Effector CD4-positive, alpha-beta T cell (primary cell): ENCODE measurements around the gene SLC35E2B.
"Not testable (repeated sequence)": the region's sequence is repeated elsewhere in the genome, so short reads cannot be mapped to it uniquely, and the experiment has no call there.

Experiments used
- DNase-seq: peaks from one replicate; pipeline ENCODE4 v3.0.0-alpha.2; 2020

SLC35E2B gene

DNA sequence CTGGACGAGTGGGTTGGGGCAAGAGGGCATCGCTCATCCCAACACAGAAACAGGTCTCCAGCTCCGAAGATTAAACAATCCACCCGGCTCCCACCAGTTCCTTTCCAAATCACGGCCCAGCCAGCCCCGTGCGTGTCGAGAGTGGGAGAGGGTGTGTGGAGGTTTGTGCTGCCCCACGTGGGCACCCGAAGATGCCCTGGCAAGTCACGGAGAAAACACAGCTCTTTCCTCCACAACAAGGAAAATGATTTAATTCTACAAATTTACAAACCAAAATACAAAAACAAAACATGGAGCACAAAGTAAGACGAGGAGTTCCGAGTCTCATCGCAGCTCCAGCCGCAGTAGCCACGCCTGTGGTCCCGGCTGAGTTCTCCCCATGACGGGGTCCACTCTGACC is 9.9 kb upstream of the SLC35E2B start:
- DNase-seq: not testable (repeated sequence)

DNA sequence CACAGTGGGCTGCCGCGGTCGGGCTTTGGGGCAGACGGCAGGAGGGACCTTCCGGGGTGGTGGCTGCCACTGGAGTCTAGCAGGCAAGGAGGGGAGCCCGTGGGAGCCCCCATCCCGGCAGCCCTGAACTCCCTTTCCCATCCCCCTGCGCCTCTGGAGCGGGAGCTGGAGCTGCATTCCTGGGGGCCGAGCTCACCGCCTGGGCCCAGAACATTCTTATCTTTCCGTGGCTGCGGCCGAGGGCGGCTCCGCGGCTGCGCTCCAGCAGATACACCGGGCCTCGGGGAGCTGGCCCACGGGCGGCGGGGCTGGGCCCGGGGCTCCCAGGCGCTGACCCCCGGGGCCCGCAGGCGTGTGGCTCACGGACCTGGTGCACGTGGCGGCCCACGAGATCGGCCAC is 8.0 kb upstream of the SLC35E2B start:
- not testable (repeated sequence) for DNase-seq

DNA sequence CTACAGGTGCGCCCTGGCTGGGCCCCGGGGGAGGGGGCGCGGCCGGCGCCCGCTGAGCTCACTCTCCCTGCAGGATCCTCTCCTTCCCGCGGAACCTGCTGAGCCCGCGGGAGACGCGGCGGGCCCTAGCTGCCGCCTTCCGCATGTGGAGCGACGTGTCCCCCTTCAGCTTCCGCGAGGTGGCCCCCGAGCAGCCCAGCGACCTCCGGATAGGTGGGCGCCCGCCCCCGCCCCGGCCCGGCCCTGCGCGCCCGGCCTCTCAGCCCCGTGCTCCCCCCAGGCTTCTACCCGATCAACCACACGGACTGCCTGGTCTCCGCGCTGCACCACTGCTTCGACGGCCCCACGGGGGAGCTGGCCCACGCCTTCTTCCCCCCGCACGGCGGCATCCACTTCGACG is 7.5 kb upstream of the SLC35E2B start:
- DNase-seq: not testable (repeated sequence)

DNA sequence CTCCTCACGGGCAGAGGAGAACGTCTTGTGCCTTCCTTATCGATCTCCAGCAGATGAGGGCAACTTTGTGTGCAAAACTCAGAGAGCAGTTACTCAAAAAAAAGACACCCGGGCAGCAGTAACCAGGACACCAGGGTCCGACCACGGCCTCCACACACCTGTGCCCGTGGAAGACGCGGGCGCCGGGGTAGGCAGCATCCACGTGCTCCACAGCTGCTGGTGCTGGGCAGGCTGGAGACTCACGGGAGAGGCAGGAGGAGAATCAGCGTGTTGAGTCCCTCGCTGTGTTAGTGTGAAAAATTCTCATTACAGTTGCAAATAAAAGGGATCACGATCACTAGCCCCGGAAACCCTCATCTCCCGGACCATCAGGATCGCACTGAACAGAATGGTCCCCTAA is 6.5 kb upstream of the SLC35E2B start:
- DNase-seq: not testable (repeated sequence)

DNA sequence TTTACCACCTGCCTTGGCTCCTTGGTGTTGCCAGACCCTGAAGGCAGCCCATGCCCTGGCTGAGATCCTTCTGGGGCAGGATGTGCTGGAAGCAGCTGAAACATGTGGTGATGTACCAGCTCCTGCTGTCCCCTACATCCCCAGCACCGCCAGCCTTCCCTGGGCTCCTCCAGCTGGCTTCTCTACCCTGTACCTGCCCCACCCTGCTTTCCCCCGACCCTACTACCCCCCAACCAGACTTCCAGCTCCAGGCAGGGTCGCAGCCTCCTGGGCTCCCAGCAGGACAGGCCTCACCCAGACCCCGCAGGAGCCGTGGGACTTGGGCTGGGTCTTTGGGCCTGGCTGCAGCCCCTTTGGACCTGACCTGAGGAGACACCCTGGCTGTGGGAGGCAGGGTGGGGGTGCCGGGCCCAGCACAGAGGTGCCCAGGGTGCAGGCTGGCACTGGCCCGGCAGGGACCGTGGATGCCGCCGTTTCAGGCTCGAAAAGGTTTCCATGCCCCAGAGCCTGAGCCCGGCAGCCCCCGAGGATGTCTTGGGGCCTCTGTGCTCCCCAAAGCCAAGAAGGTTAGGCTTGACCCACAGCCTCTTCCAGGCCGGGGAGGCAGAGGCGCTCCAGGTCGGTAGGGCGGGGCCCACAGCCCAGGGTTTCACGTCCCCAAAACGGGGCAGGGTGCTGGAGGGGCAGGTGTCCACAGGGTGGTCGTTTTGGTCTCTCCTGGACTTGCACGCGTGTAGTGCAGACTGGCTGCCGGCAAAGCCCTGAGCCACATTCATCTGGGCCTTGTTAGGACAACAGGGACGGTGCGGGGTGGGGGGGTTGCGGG is 5.0 kb upstream of the SLC35E2B start:
- not testable (repeated sequence) for DNase-seq

DNA sequence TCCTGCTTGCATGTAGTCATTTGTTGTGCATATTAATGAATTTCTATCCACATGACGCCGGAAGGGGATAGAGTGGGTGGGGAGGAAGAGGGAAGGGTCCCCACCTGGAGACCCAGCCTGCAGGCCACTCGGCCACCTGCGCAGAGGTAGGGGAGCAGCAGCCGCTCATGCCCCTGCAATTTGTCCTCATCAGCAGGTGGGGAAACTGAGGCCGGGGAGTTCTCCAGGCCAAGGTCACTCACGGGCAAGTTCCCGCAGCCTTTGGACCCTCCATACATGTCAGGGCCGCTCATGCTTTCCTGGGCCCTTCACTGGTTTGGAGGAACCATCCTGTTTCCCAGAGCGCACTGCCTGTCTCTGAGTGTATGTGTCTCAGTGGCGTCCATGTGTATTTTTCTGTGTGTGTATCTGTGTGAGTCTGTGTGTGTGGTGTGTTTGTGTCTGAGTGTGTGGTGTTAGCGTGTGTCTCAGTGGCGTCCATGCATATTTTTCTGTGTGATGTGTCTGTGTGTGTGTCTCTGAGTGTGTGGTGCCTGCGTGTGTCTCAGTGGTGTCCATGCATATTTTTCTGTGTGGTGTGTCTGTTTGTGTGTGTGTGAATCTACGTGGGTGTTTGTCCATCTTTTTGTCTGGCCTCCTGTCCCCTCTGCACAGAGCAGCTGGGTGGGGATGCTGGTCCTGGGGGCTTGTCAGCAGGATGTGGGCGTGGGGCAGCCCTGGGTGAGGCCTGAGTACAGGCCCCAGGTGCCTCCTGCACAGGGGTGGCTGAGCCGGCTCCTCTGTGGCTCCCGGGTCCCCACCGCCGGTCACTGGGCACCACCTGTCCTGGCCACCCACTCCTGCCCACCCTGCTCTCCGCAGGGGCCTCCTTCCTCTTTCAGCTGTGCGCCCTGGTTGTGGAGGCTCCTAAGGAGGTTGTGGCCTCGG is 4.1 kb upstream of the SLC35E2B start:
- not testable (repeated sequence) for DNase-seq

DNA sequence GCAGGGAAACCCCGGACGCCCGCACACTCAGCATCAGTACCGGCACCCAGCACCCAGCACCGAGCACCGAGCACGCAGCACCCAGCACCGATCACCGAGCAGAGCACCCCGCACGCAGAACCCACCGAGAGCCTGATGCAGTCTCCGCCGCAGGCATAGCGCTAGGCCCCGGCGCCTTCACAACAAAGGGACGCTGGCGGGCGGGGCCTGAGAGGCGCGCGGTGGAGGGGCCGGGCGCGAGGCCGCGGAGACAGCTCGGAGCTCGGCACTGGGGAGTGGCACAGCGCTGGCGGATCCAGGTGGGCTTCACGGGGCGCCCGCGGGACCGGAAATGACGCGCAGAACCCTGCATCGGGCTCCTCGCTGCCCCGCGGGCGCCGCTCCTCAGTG is 276 bp downstream of the SLC35E2B start:
- DNase-seq: peak; percentile 78

DNA sequence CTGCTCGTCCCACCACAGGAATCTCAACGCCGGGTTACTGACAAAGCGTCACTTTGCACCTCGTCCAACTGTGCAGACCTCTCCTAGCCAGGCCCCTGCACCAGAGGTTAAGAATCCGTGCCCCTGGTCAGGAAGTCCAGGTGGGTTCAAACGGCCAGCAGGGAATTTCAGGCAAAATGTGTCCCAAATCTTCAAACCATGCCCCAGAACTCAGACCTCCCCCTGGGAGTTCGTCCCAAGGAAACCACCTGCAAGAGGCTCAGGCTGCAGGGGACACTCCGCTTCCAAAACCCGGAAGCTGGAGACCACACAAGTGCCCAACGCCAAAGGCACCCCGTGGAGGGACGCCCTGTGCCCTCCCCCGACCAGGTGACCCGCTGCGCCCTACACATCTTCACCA is 1.2 kb downstream of the SLC35E2B start:
- not testable (repeated sequence) for DNase-seq

DNA sequence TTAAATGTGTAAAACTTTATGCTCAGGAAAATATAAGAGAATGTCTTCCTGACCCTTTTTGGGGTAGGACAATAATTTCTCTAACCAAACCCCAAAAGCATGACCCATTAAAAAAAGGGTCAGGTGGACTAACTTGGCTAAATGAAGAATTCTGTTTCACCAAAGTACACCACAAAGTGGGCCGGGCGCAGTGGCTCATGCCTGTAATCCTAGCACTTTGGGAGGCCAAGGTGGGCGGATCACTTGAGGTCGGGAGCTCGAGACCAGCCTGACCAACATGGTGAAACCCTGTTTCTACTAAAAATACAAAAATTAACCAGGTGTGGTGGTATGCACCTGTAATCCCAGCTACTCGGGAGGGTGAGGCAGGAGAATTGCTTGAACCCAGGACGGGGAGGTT is 3.1 kb downstream of the SLC35E2B start:
- DNase-seq: not testable (repeated sequence)

DNA sequence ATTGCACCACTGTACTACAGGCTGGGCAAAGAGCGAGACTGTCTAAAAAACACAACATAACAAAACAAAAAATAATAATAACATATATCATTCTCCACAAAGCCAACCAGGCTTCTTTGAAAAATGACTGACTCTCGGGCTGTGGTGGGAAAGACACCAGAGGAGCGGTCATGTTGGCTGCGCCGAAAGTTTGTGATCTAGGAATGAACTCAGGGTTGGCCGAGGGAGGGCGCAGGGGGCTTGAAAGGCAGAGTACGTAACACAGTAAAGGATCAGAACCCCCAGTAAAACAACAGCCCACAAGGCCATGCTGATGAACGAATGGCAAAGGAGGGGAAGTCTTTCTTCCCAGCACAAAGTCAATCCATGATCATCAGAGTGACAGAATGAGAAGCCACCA is 4.7 kb downstream of the SLC35E2B start:
- DNase-seq: no peak

DNA sequence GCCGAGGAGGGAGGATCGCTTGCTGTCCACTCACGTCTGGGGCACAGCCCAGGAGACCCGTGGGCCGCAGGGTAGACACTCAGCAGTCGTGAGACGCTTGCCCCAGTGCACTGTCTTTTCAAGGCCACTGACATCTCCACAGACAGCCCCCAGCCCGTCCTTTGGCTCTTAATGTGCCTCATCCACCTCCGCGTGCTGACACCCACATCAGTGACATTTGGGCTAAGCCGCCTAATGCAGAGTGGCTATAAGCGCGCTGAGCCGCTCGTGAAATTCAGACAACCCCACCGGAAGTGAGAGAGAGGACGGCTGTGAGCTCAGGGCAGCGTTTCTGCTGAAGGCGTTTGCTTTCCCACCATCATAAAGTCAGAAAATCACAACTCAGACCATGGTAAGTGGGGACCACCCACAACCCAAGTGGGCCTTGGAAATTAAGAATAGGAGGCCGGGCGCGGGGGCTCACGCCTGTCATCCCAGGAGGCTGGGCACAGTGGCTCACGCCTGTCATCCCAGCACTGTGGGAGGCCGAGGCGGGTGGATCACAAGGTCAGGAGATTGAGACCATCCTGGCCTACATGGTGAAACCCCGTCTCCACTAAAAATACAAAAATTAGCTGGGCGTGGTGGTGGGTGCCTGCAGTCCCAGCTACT is 8.4 kb downstream of the SLC35E2B start:
- no peak for DNase-seq

DNA sequence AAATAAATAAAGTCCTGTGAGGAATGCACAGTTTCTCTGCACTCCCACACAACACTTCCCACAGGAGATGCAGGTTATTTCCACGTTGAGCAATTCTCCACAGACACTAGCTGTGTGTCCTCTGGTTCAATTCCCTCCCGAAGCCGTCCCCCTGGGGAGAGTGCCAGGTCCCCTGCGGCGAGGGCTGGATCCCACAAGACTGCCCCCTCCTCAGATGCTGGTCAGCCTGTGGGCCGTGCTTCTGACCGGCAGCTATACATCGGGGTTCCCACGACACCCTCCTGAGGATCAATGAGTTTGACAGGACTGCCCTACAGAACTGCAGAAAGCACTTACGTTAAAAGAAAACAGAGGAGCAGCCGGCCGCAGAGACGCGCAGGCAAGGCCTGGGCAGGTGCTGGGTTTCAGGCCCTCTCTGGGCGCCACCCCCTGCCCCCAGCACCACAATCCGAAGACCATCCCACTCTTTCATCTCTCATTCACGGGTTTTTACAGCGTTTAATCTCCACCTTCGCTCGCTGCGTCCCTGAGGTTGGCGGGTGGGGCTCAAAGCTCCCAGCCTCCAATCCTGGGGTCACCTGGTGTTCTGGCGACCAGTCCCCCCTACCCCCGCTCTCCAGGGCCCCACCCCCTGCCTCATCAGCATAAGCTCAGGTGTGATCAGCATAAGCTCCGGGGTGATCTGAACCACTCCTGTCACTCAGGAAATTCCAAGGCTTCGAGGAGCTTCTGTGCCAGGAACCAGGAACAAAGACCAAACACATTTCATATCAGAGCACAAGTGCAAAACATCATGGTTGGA is 9.3 kb downstream of the SLC35E2B start:
- no peak for DNase-seq

DNA sequence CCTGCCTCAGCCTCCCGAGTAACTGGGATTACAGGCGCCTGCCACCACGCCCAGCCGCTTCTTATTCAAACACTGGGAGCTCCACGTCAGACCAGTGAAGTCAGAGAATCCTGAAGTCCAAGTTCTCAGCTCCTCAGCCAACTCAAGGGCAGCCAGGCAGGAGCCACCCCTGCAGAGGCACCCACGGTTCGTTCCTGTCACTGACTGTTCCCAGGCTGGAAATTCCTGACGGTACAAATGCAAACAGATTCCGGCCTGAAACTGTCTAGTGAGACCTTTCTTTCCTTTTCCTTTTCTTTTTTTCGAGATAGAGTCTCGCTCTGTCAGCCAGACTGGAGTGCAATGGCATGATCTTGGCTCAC is 11.7 kb downstream of the SLC35E2B start:
- no peak for DNase-seq

DNA sequence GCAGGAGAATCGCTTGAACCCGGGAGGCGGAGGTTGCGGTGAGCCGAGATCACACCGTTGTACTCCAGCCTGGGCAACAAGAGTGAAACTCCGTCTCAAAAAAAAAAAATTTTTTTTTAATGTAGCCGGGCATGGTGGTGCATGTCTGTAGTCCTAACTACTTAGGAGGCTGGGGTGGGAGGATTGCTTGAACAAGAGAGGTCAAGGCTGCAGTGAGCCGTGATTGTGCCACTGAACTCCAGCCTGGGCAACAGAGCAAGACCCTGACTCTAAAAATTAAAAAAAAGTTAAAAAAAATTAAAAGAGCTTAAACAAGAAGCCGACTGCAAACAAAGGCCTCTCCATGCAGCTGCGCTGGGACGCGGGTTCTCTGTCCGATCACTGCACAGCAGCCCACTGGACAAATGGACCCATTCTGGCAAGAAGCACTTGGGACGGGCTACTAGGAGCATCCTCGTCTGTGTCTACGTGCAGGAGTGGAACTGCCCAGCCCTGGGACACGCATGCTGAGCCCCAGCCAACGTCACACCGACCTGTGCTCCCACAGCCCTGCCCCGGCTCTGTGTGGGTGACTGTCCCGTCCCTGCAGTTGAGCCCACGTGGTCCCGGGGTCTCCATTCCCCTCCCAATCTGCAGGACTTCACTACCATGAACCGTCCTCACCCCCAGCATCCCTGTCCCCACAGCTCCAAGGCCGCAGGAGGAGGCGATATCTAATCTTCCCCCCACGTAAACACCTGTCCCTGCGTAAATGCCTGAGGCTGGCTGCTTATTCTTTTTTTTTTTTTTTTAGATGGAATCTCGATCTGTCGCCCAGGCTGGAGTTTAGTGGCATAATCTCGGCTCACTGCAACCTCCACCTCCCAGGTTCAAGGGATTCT is 12.3 kb downstream of the SLC35E2B start:
- no peak for DNase-seq

DNA sequence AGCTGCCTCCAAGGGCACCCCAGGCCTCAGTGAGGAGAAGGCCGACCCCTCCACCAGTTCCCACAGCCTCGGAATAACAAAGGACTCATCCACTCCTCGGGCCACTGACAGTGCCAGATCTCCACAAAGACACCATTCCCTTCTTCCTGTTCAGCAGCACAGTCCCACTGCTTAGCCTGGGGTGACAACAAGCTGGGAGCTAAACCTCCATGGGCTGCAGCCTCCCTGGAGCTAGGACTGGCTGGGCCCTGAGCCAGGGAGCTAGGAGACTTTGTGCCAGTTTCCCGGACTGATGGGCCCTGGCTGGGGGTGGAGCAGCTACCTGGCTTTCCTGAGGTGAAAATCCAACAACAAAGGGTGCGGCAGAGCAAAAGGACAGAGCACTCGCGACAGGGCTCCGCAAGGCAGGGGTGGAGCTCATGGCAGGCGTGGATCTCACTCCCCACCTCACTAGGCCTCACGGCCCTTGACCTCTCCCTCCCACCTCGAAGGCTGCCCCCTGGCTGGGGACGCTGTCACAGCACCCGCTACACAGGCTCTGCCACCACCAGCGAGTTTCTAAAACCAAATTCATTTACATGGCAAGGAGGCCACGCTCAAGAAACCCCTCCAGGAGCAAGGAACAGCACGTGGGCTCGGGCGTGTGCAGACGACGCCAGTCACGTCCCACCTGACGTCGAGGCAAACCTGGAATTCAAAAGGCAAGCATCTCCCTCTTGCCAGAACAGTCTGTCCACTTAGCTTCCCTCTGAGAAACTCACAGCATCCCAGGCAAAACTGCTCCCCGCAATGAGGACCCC is 13.8 kb downstream of the SLC35E2B start:
- DNase-seq: peak; percentile 23

DNA sequence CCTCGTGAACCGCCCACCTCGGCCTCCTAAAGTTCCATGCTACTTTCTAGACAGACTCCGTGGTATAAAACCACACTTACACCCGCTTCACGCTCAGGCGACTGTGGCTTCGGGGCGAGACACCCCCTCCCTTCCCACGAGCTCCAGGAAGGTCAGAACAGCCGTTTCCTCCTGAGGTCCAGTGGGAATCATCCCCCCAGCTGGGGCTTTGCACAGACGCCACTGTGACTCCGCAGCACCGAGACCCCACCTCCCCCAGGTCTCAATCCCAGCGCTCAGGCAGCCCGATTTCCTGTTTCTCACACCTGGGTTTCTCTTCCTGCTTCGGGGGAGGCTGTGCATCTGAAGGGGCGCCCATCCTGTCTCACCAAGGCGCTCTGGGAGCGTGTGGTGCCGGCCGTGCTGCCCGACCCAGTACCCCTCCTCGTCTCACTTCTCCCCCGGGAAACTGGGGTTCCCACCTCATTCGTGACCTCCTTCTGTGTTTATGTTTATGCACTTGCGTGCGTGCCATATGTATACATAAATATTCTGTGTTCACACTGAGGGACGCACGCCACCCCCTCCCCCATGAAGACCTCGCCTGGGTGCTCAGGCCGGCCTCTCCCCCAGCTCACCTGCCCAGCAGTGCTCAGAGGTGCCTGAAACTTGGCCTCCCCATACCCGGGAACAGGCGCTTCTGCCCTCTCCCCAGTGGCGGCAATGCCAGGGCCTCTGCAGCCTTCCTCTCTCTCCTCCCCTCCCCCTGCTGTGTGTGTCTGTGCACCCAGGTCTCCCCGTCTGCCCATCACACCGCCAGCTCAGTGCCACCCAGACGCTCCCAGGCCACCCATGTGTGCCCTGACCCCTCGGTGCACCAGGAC is 14.6 kb downstream of the SLC35E2B start:
- peak; percentile 39 for DNase-seq

DNA sequence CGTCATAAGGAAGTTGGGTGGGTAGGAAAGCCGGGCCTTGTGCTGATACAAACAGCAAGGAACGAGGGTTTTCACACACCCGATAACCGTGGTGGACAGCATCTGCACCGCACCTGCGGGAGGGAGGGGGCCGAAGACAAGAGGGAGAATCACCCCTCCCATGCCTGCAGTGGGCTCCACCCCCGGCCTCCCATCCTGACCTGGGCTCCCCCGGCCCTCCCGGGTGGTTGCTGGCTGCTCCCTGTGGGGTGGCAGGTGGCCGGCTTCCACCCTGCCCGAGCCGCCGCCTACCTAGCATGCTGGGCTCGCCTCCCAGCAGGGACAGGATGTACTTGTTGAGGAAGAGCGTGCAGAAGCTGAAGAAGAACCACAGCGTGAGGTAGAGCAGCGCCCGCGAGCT is 16.5 kb downstream of the SLC35E2B start:
- DNase-seq: not testable (repeated sequence)

DNA sequence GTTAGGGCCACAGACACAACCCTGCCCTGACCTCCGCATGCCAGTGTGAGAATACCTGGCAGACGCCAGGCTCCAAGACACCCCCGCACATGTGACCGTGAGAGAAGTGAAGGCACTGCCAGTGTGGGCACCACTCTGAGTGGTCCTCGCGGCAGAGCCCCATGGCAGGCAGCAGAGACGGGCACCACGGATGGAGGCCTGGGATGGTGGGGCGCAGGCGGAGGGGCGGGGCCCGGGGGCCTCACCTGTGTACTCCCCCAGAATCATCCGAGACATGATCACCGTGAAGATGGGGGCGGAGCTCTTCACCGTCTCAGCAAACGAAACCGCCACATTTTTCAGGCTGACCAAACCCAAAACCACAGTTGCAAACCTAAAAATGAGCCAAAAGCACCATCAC is 17.4 kb downstream of the SLC35E2B start:
- not testable (repeated sequence) for DNase-seq

DNA sequence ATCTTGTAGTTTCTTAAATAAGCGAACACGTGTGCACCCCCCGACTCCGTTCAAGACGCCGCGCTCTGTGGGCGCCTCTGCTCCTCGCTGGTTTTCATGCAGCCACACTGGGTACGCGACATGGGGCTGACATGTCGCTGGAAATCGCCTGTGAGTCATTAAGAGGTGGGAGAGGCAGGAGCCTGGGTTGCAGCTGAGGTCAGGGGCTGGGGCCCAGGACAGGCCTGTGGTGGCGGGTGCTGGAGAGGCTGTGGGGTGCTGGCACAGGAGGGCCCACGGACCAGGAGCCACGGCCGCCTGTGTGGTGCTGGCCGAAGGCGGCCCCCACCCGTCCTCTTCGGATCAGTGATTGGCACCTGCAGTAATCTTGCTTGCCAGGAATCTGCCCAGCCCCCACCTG is 17.8 kb downstream of the SLC35E2B start:
- DNase-seq: not testable (repeated sequence)
